Heart left ventricle (tissue), 13 donors: ENCODE results near the gene SHROOM3.

Experiments
- POLR2A ChIP-seq, 2 donors: fragments of 450-650 bp; IDR thresholded peaks; one replicate each; pipeline ENCODE4 v1.6.1; 2017; ENCODE audit warnings: antibody characterized with exemption in 2 of 2, mild to moderate bottlenecking in 2 of 2, moderate library complexity in 2 of 2
- TF ChIP-seq, protein P1 (sequence below), 12 donors: fragments of 200-600 bp; sonication (generic) in 4 of 12; IDR thresholded peaks; one replicate each; pipeline versions ENCODE4 v1.5.0 to v1.8.0; 2018 to 2022; ENCODE audit warnings: antibody characterized with exemption in 12 of 12, mild to moderate bottlenecking in 5 of 12
- donor health status: ischemic (EF 13 %, LVEDD 7.1; RV severe dilation, severe dysfunction).
- donor health status: DM: no; HTN: yes; CAD: no.
- donor health status: DM: no; HTN: no; CAD: no.
- donor health status: ischemic (EF 25% LVEDD 6.9; RV normal size, moderate dysfunction).
- donor health status: ischemic (EF 25% LVEDD 5.7; RV mildly dilated, moderate dysfunction).
- donor health status: ischemic (EF 35%, LVEDD 5.7; RV mildly dilated, moderate dysfunction).
- donor health status: nonischemic (EF 11% LVEDD 7.7; RV severe dilation, severe dysfunction).
- donor health status: DM: yes; HTN: yes; CAD: no.
- donor health status: PGD.
- donor health status: ischemic (EF 29% LVEDD 5.4; RV normal size, mild dysfunction).
- donor health status: nonischemic (EF 23%, LVEDD 6.1; RV moderate dilation, normal function).

GRCh38 chr4:76525751-76526150 lies 90.7 kb downstream of the SHROOM3 start:
- TF ChIP-seq, protein P1, sequence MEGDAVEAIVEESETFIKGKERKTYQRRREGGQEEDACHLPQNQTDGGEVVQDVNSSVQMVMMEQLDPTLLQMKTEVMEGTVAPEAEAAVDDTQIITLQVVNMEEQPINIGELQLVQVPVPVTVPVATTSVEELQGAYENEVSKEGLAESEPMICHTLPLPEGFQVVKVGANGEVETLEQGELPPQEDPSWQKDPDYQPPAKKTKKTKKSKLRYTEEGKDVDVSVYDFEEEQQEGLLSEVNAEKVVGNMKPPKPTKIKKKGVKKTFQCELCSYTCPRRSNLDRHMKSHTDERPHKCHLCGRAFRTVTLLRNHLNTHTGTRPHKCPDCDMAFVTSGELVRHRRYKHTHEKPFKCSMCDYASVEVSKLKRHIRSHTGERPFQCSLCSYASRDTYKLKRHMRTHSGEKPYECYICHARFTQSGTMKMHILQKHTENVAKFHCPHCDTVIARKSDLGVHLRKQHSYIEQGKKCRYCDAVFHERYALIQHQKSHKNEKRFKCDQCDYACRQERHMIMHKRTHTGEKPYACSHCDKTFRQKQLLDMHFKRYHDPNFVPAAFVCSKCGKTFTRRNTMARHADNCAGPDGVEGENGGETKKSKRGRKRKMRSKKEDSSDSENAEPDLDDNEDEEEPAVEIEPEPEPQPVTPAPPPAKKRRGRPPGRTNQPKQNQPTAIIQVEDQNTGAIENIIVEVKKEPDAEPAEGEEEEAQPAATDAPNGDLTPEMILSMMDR (IDR thresholded peaks at IDR 0.05): no peak
- no peak for TF ChIP-seq POLR2A (IDR thresholded peaks at IDR 0.05)
